Right atrium auricular region (tissue), 2 donors: ENCODE measurements around the gene TMIE. TPM values are rescaled to one million over a fixed set of nuclear protein-coding genes. Genes with fewer than 3 reads are reported as not detected.

Source experiments
- DNase-seq: peaks from one replicate; pipeline ENCODE4 v3.0.0-alpha.2; 2019; ENCODE audit warnings: low spot score
- H3K27ac ChIP-seq, 2 donors: fragments of 200-600 bp; sonication (generic); 1 replicate in 1 of 2; 2 replicates in 1 of 2; pipeline ENCODE4 v1.5.1; 2016 to 2019
- H3K27me3 ChIP-seq, 2 donors: fragments of 200-600 bp; sonication (generic); one replicate each; pipeline versions ENCODE4 v1.5.1 to v1.6.0; 2017 to 2019
- H3K36me3 ChIP-seq: fragments of 200-600 bp; sonication (generic); one replicate; pipeline ENCODE4 v1.5.1; 2016
- H3K4me1 ChIP-seq, 2 donors: fragments of 200-600 bp; sonication (generic); one replicate each; pipeline versions ENCODE4 v1.5.1 to v1.6.0; 2017 to 2019
- H3K4me3 ChIP-seq, 2 donors: fragments of 200-600 bp; sonication (generic); 1 replicate in 1 of 2; 2 replicates in 1 of 2; pipeline ENCODE4 v1.5.1; 2017 to 2019; ENCODE audit warnings: mild to moderate bottlenecking in 1 of 2, moderate library complexity in 1 of 2
- H3K9me3 ChIP-seq, 2 donors: fragments of 200-600 bp; sonication (generic); one replicate each; pipeline ENCODE4 v1.5.1; 2019
- total RNA-seq, 2 donors: library from RNA; depleted of rRNA; stranded (reverse); fragments of >200 nt; gene quantifications; one replicate each; pipeline ENCODE4 v1.1.0, GENCODE V29; 2016
- TF ChIP-seq, protein P1 (sequence below), 2 donors: fragments of 200-600 bp; sonication (generic); IDR thresholded peaks; one replicate each; pipeline ENCODE4 v1.5.1; 2019; ENCODE audit warnings: antibody characterized with exemption in 2 of 2

Gene TMIE
- total RNA-seq, 2 donors from 2014 or later, result not detected

DNA sequence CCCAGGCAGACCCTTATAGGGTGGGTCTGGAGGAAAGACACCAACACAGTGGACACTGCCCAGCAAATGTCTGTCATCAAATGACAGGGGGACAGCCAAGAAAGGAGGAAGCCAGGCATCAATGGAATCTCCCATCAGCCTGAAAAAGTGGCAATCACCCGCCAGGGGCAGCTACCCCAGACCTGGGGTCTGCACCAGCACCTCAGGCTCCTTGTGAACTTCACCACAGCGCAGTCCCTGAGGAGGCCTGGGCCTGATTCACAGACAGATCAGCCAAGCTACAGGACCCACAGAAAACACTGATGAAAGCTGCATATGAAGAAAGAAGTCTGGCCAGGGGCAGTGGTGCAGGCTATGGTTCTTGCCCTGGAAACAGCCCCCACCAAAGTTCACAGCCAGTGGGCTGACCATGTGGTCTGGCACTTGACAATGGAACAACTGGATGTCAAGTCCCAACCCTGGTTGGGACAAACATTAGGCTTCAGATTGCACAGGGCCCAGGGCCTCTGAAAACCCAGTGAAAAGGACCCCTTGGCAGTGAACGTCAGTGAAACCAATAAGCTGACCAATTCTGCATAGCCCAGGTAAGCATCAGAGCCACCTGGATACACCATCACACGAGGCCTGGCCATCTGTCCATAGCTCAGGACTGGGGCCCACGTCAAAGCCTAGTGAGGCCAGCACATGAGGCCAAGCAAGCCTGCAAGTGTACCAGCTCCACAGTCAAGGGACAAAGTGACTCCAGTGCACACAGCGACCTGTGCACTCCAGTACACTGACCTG lies 36.8 kb upstream of the TMIE start:
- peak; percentile 57 for DNase-seq
- TF ChIP-seq, protein P1, sequence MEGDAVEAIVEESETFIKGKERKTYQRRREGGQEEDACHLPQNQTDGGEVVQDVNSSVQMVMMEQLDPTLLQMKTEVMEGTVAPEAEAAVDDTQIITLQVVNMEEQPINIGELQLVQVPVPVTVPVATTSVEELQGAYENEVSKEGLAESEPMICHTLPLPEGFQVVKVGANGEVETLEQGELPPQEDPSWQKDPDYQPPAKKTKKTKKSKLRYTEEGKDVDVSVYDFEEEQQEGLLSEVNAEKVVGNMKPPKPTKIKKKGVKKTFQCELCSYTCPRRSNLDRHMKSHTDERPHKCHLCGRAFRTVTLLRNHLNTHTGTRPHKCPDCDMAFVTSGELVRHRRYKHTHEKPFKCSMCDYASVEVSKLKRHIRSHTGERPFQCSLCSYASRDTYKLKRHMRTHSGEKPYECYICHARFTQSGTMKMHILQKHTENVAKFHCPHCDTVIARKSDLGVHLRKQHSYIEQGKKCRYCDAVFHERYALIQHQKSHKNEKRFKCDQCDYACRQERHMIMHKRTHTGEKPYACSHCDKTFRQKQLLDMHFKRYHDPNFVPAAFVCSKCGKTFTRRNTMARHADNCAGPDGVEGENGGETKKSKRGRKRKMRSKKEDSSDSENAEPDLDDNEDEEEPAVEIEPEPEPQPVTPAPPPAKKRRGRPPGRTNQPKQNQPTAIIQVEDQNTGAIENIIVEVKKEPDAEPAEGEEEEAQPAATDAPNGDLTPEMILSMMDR (IDR thresholded peaks at IDR 0.05), result no peak
- Histone ChIP-seq H3K4me1 (peaks cover 0 to 53% of the 10 kb centered on the region in 2 donors), H3K27ac (peak overlapping the region; percentile 82 to 83), H3K27me3 (no peaks in the 10 kb centered on the region), H3K4me3 (no peak overlapping the region), H3K9me3 (no peaks in the 10 kb centered on the region), H3K36me3 (no peaks in the 10 kb centered on the region)

DNA sequence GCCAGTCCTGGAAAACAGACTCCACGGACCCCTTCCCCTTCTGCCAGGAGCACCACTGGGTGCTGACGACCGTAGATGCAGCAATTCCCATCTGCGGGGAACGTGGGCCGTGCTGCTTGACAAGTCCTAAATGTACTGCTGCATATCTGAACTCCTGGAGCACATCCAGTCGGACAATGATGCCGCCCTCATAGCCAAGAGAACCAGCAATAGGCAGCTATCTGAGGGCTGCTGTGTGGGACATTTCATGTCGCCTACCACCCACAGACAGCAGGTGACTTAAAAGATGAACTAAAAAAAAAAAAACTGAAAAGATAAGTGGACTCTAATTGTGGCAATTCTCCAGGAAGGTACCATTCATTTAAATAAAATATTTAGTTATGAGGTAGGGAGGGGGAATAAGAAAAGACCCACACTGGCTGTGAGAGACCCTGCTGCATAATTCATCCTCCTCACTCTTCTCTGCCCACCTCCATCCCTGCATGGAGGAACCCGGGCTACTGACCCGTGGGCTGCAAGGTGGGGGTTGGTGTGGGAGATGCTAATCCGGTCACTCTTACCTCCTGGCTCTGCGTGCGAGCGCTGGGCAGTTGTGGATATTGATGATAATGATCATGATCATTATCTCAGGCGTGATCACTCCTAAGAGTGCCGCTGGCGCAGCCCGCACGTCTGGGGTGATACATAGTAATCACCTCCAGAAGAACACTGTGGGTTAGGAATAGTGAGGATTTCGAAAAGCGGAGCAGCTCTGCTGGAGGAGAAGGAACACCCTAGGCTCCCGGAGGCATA lies 36.0 kb upstream of the TMIE start:
- no peak overlapping the region for H3K4me3 ChIP-seq
- no peaks in the 10 kb centered on the region for H3K36me3 ChIP-seq
- no peaks in the 10 kb centered on the region for H3K27me3 ChIP-seq
- H3K27ac ChIP-seq, result peak overlapping the region; percentile 82 to 83
- DNase-seq, result no peak
- no peaks in the 10 kb centered on the region for H3K9me3 ChIP-seq
- TF ChIP-seq, protein P1 (IDR thresholded peaks at IDR 0.05), result no peak
- peaks cover 0 to 53% of the 10 kb centered on the region in 2 donors for H3K4me1 ChIP-seq

DNA sequence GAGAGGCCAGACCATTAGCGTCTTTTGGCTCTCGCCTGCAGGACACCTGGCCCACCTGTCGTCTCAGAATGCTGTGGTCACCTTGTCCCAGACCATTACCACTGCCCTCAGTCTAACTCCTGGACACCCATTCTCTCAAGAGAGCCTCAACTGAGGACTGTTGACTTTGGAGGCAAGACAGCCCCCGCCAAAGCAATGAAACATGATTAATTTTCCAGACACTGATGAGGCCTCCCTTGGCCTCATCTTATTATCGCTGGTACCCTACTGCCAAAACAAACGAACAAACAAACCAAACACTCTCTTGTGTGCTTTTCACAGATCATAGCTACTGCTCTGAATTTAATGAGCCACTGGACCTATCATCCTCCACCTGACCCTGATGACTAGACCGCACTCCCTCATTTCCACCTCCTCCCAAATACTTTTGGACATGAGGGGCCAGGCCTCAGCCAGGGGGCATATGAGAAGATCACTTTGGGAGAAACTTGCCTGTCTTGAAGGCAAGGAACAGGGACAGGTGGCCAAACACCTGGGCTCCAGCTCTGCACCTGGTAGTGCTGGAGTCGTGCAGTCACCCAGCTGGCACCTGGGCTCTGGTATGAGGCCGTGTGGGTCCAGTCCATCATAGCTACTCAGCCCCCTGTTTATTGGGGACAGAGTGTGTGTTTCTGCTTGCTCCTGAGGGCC lies 35.3 kb upstream of the TMIE start:
- Histone ChIP-seq H3K4me1 (peaks cover 0 to 47% of the 10 kb centered on the region in 2 donors), H3K27me3 (no peaks in the 10 kb centered on the region), H3K9me3 (no peaks in the 10 kb centered on the region), H3K36me3 (no peaks in the 10 kb centered on the region), H3K27ac (peak overlapping the region; percentile 82 to 83), H3K4me3 (no peak overlapping the region)
- DNase-seq, result no peak
- TF ChIP-seq, protein P1 (IDR thresholded peaks at IDR 0.05), result no peak

DNA sequence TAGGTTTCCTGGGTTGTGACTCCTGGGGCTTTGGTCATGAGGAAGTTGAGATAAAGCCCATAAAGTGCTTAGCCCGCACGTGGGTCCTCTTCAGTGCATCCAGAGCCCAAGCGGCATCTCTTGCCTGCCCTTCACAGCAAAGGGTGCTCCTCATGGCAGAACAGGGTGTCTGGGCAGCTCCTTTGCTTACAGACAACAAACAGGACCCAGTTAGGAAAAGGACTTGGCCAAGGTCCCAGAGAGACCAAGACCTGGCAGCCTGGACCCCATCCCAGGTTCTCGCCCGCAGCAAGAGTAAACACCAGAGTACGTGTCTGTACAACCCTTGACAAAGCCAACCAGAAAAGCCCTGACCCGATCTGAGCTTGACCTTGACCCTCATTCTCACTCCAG lies 34.7 kb upstream of the TMIE start:
- H3K27ac ChIP-seq, result peak overlapping the region; percentile 82 to 83
- DNase-seq, result no peak
- no peaks in the 10 kb centered on the region for H3K27me3 ChIP-seq
- no peak overlapping the region for H3K4me3 ChIP-seq
- peaks cover 0 to 44% of the 10 kb centered on the region in 2 donors for H3K4me1 ChIP-seq
- H3K9me3 ChIP-seq, result no peaks in the 10 kb centered on the region
- H3K36me3 ChIP-seq, result no peaks in the 10 kb centered on the region
- TF ChIP-seq, protein P1 (IDR thresholded peaks at IDR 0.05), result no peak

DNA sequence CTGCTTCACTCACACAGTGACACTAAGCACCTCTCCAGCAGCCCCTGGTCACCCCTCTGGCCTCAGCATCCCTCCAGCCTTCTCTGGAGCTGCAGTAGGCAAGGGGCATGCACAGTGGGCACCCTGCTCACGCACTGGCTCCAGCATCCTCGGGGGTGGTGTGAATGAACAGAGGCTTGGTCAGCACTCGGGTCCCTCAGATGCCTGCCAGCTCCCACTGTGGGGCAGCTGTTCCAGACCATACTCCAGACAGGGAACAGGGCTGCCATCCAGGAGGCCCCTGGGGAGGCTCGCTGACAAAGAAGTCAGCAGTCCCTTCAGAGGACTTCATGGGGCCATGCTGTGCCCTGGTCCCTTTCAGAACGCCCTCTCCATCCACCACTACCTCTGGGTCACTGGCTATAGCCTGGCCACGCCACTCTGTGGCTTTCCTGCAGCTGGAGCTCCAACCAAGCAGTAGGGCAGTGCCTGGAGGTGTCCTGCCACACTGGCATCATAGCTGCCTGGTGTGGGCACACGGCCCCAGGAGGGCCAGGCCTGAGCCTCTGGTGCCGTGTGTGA lies 34.1 kb upstream of the TMIE start:
- Histone ChIP-seq H3K4me3 (no peak overlapping the region), H3K27me3 (no peaks in the 10 kb centered on the region), H3K4me1 (peaks cover 0 to 44% of the 10 kb centered on the region in 2 donors), H3K9me3 (no peaks in the 10 kb centered on the region), H3K36me3 (no peaks in the 10 kb centered on the region), H3K27ac (peak overlapping the region; percentile 82 to 83)
- TF ChIP-seq, protein P1 (IDR thresholded peaks at IDR 0.05), result no peak
- no peak for DNase-seq
